Measurements from ENCODE around the gene SPOUT1. TPM values are rescaled to one million over a fixed set of nuclear protein-coding genes. Genes with fewer than 3 reads are reported as not detected.
"Not testable (repeated sequence)": the region's sequence is repeated elsewhere in the genome, so short reads cannot be mapped to it uniquely, and the experiment has no call there.

The SPOUT1 gene, protein sequence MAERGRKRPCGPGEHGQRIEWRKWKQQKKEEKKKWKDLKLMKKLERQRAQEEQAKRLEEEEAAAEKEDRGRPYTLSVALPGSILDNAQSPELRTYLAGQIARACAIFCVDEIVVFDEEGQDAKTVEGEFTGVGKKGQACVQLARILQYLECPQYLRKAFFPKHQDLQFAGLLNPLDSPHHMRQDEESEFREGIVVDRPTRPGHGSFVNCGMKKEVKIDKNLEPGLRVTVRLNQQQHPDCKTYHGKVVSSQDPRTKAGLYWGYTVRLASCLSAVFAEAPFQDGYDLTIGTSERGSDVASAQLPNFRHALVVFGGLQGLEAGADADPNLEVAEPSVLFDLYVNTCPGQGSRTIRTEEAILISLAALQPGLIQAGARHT
- total RNA-seq: 34.6 to 44.8 TPM (median 38.1 TPM) in 3 replicates

DNA sequence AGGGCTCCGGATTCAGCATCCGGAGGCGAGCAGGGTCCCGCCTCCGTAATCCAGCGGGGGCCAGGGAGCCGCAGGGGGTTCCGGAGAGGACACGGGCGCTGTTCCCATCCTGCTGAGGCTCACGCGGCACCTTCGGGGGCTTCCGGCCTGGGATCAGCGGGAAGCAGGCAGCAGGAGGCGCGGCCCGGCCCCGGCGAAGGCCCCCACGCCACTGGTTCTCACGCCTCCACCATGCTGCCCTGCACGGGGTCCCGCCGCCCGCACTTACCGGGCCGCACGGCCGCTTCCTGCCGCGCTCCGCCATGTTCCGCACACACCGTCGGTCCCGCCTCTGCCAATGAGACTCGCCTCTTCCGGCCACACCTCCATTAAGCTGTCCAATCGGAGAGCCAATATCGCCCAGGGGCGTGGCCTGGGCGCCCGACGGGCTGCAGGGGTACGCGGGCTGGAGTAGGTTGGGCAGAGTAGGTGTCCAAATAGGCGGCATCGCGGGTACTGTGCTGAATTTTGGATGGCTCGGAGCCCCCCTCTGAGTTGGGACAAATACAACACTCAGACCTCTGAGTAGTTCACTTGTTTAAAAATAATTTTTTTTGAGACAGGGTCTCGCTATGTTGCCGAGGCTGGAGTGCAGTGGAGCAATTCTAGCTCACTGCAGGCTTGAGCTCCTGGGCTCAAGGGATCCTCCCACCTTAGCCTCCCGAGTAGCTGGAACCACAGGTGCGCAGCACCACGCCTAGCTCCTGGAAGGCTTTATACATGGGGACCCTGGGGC is at the start of gene SPOUT1:
SPOUT1 (minus strand) TSS at position 318 of the 775 bp plus-strand sequence; CDS start at position 304, 14 bp downstream.
- H3K27ac Mint-ChIP-seq: peak within 1 kb of the TSS; percentile 89
- H3K9me3 Mint-ChIP-seq: no peaks in the 10 kb centered on the region
- no peaks in the 10 kb centered on the region for H3K27me3 Mint-ChIP-seq (ENCODE audit: low read depth)
- TF ChIP-seq CTCF (IDR thresholded peaks at IDR 0.05; ENCODE audit: unreplicated experiment): no peak
- peaks cover 5% of the 10 kb centered on the region for H3K36me3 Mint-ChIP-seq
- H3K4me3 Mint-ChIP-seq: peak within 1 kb of the TSS; percentile 93
- H3K4me1 Mint-ChIP-seq: peaks cover 11% of the 10 kb centered on the region
- DNase-seq (ENCODE audit: low spot score in 2 of 2, unreplicated experiment in 2 of 2): peak; percentile 84 to 94

- peaks cover 7% of the 10 kb centered on the region for H3K4me1 Mint-ChIP-seq
- no peak overlapping the region for H3K4me3 Mint-ChIP-seq
- no peak for DNase-seq (ENCODE audit: low spot score in 2 of 2, unreplicated experiment in 2 of 2)
- H3K9me3 Mint-ChIP-seq: no peaks in the 10 kb centered on the region
- H3K27ac Mint-ChIP-seq: no peak overlapping the region
- no peaks in the 10 kb centered on the region for H3K27me3 Mint-ChIP-seq (ENCODE audit: low read depth)
- H3K36me3 Mint-ChIP-seq: no peaks in the 10 kb centered on the region
- no peak for TF ChIP-seq CTCF (IDR thresholded peaks at IDR 0.05; ENCODE audit: unreplicated experiment)
These were observed 48.3 kb upstream of the SPOUT1 start for GRCh38 chr9:128877852-128878251.

GRCh38 chr9:128870941-128871265 is 41.3 kb upstream of the SPOUT1 start:
- H3K27ac Mint-ChIP-seq; H3K36me3 Mint-ChIP-seq; H3K9me3 Mint-ChIP-seq; H3K4me1 Mint-ChIP-seq; H3K4me3 Mint-ChIP-seq; DNase-seq (ENCODE audit: low spot score in 2 of 2, unreplicated experiment in 2 of 2); H3K27me3 Mint-ChIP-seq (ENCODE audit: low read depth): not testable (repeated sequence)

- H3K4me3 Mint-ChIP-seq: no peak overlapping the region
- DNase-seq (ENCODE audit: low spot score in 2 of 2, unreplicated experiment in 2 of 2): no peak
- no peak overlapping the region for H3K27ac Mint-ChIP-seq
These were observed 40.7 kb upstream of the SPOUT1 start for GRCh38 chr9:128870128-128870940.

GRCh38 chr9:128863647-128864046 is 34.1 kb upstream of the SPOUT1 start:
- H3K27ac Mint-ChIP-seq: no peak overlapping the region
- DNase-seq (ENCODE audit: low spot score in 2 of 2, unreplicated experiment in 2 of 2): peak; percentile 42 to 74

More at GRCh38 chr9:128870128-128870940, 40.7 kb upstream of the SPOUT1 start:
- TF ChIP-seq CTCF (IDR thresholded peaks at IDR 0.05; ENCODE audit: unreplicated experiment): no peak
- Mint-ChIP-seq H3K4me1 (no peaks in the 10 kb centered on the region), H3K9me3 (no peaks in the 10 kb centered on the region), H3K36me3 (peaks cover 2% of the 10 kb centered on the region), H3K27me3 (ENCODE audit: low read depth) (no peaks in the 10 kb centered on the region)

More at GRCh38 chr9:128863647-128864046, 34.1 kb upstream of the SPOUT1 start:
- no peaks in the 10 kb centered on the region for H3K9me3 Mint-ChIP-seq
- peaks cover 7% of the 10 kb centered on the region for H3K4me1 Mint-ChIP-seq
- no peak overlapping the region for H3K4me3 Mint-ChIP-seq
- no peaks in the 10 kb centered on the region for H3K36me3 Mint-ChIP-seq
- H3K27me3 Mint-ChIP-seq (ENCODE audit: low read depth): no peaks in the 10 kb centered on the region
- TF ChIP-seq CTCF (IDR thresholded peaks at IDR 0.05; ENCODE audit: unreplicated experiment): peak; percentile 97

All from mesothelial cell of epicardium (in vitro differentiated cells).